IMR-90 (cell line): ENCODE measurements around the gene PGBD4. TPM values are rescaled to one million over a fixed set of nuclear protein-coding genes. Genes with fewer than 3 reads are reported as not detected.

Source experiments
- ATAC-seq: fragments of 200-7000 bp; cut with Tn5 transposase; 2 replicates; pipeline ENCODE4 v1.9.1; 2020; ENCODE audit warnings: low read depth, mild to moderate bottlenecking, moderate library complexity
- BruUV-seq: library from RNA; stranded (reverse); fragments of 400-500 nt; replicated peaks from 2 replicates; lab custom pipeline; 2021; lab: Mats Ljungman, UMichigan
- CTCF ChIA-PET: fragments of 300-600 bp; formaldehyde crosslinking; extraction: SDS; loops from one replicate; lab custom pipeline; 2021; ENCODE audit warnings: antibody characterized with exemption; lab: Yijun Ruan, JAX
- POLR2A ChIA-PET: fragments of 300-600 bp; sonication (Branson Sonifier 250); formaldehyde crosslinking; loops from one replicate; lab custom pipeline; 2022; ENCODE audit warnings: antibody characterized with exemption; ENCODE audit not compliant: unreplicated experiment; lab: Charles Lee
- DNase-seq: peaks from one replicate; pipeline ENCODE4 v3.0.0; 2013
- H2AFZ ChIP-seq: replicated peaks from 2 replicates; pipeline ENCODE3; 2013; ENCODE audit warnings: low read length, mild to moderate bottlenecking; ENCODE audit not compliant: poor library complexity
- H2AK5ac ChIP-seq: 2 replicates; pipeline ENCODE4 v1.6.1; 2013; ENCODE audit warnings: low read depth, low read length, inconsistent platforms
- H2AK9ac ChIP-seq: replicated peaks from 2 replicates; pipeline ENCODE3; 2013; ENCODE audit warnings: mild to moderate bottlenecking, low read depth, low read length, moderate library complexity; ENCODE audit not compliant: poor library complexity
- H2BK120ac ChIP-seq: 2 replicates; pipeline ENCODE4 v1.6.1; 2013; ENCODE audit warnings: low read depth, low read length, inconsistent platforms
- H2BK15ac ChIP-seq: 3 replicates; pipeline ENCODE4 v1.6.1; 2013; ENCODE audit warnings: low read depth, low read length, inconsistent platforms
- H2BK20ac ChIP-seq: 2 replicates; pipeline ENCODE4 v1.6.1; 2013; ENCODE audit warnings: low read depth, mild to moderate bottlenecking, inconsistent platforms, low read length, moderate library complexity
- H2BK5ac ChIP-seq: 2 replicates; pipeline ENCODE4 v1.6.1; 2013; ENCODE audit warnings: mild to moderate bottlenecking, low read depth, low read length, inconsistent platforms; ENCODE audit not compliant: poor library complexity, severe bottlenecking
- H3K14ac ChIP-seq: replicated peaks from 2 replicates; pipeline ENCODE4 v1.6.1; 2013; ENCODE audit warnings: low read depth, low read length, inconsistent platforms
- H3K18ac ChIP-seq: 2 replicates; pipeline ENCODE4 v1.6.1; 2013; ENCODE audit warnings: low read depth, low read length, control low read depth
- H3K23ac ChIP-seq: 2 replicates; pipeline ENCODE4 v1.6.1; 2013; ENCODE audit warnings: low read depth, low read length, inconsistent platforms
- H3K27ac ChIP-seq: 2 replicates; pipeline ENCODE4 v1.5.1; 2013; ENCODE audit warnings: mild to moderate bottlenecking, control low read depth, low read length; ENCODE audit not compliant: insufficient read depth
- H3K27me3 ChIP-seq: 2 replicates; pipeline ENCODE4 v1.6.1; 2013; ENCODE audit warnings: low read length; ENCODE audit not compliant: control insufficient read depth, insufficient read depth
- H3K36me3 ChIP-seq: 2 replicates; pipeline ENCODE4 v1.6.1; 2013; ENCODE audit warnings: low read length, mixed read lengths; ENCODE audit not compliant: control insufficient read depth, insufficient read depth
- H3K4ac ChIP-seq: 2 replicates; pipeline ENCODE4 v1.6.1; 2013; ENCODE audit warnings: low read depth, low read length, inconsistent platforms
- H3K4me1 ChIP-seq: 2 replicates; pipeline ENCODE4 v1.6.1; 2013; ENCODE audit warnings: low read length, mixed read lengths; ENCODE audit not compliant: control insufficient read depth, insufficient read depth
- H3K4me2 ChIP-seq: 2 replicates; pipeline ENCODE4 v1.6.1; 2013; ENCODE audit warnings: low read depth, mild to moderate bottlenecking, control low read depth, low read length, moderate library complexity
- H3K4me3 ChIP-seq: 2 replicates; pipeline ENCODE4 v1.5.1; 2013; ENCODE audit warnings: low read depth, mild to moderate bottlenecking, control low read depth, low read length, moderate library complexity; ENCODE audit not compliant: insufficient read depth
- H3K56ac ChIP-seq: 2 replicates; pipeline ENCODE4 v1.6.1; 2013; ENCODE audit warnings: low read length, inconsistent platforms; ENCODE audit not compliant: insufficient read depth; ENCODE audit errors: extremely low read depth
- H3K79me1 ChIP-seq, 2 experiments: 2 replicates each; pipeline ENCODE4 v1.6.1; 2013; ENCODE audit warnings: low read length in 2 of 2, inconsistent platforms in 1 of 2, low read depth in 1 of 2
- H3K9ac ChIP-seq: 2 replicates; pipeline ENCODE4 v1.6.1; 2013; ENCODE audit warnings: low read depth, low read length, control low read depth
- H3K9me1 ChIP-seq: 2 replicates; pipeline ENCODE4 v1.6.1; 2013; ENCODE audit warnings: low read length, inconsistent platforms; ENCODE audit not compliant: insufficient read depth
- H3K9me3 ChIP-seq: 2 replicates; pipeline ENCODE4 v1.6.1; 2013; ENCODE audit warnings: low read length; ENCODE audit not compliant: control insufficient read depth, insufficient read depth
- H4K20me1 ChIP-seq: 2 replicates; pipeline ENCODE4 v1.6.1; 2013; ENCODE audit warnings: low read length, inconsistent platforms; ENCODE audit not compliant: insufficient read depth
- H4K5ac ChIP-seq: 2 replicates; pipeline ENCODE4 v1.6.1; 2013; ENCODE audit warnings: mild to moderate bottlenecking, low read depth, low read length, control low read depth
- H4K8ac ChIP-seq, 2 experiments: 2 replicates each; pipeline ENCODE4 v1.6.1; 2013; ENCODE audit warnings: low read depth in 2 of 2, low read length in 2 of 2, control low read depth in 1 of 2, inconsistent platforms in 1 of 2
- H4K91ac ChIP-seq: 2 replicates; pipeline ENCODE4 v1.6.1; 2013; ENCODE audit warnings: low read depth, low read length, inconsistent platforms; ENCODE audit not compliant: insufficient read depth
- CEBPB ChIP-seq: IDR thresholded peaks from 2 replicates; pipeline ENCODE4 v1.6.1; 2012; ENCODE audit warnings: low read depth, low read length, improper control_type of control experiment
- MAZ ChIP-seq: IDR thresholded peaks from 2 replicates; pipeline ENCODE4 v1.6.1; 2012; ENCODE audit warnings: low read depth, mild to moderate bottlenecking, low read length, improper control_type of control experiment, moderate library complexity, borderline replicate concordance
- WGBS, 2 experiments: methylation state at CpG; one replicate each; pipeline versions ENCODE4 v1.1.5 to v1.1.7; 2013; ENCODE audit warnings: missing lambda C conversion rate in 2 of 2; ENCODE audit not compliant: insufficient read length in 1 of 2; ENCODE audit errors: extremely low coverage in 2 of 2; 5-methylcytosine and 5-hydroxymethylcytosine counted together
- dilution Hi-C: fragments of 300-500 bp; cut with HindIII; formaldehyde crosslinking; loops from one replicate; pipeline ENCODE4 v1.14.3; 2018; ENCODE audit warnings: low sequenced_read_pairs; ENCODE audit not compliant: unreplicated experiment
- in situ Hi-C: fragments of 300-500 bp; cut with MboI; formaldehyde crosslinking; loops from 3 replicates; pipeline ENCODE4 v1.14.3; 2019; ENCODE audit warnings: low sequenced_read_pairs, inconsistent platforms, mixed read lengths
- intact Hi-C: fragments of 100-400 bp; cut with micrococcal nuclease; formaldehyde crosslinking; loops from 2 replicates; pipeline ENCODE4 v1.10.0; 2022
- polyA plus RNA-seq, 3 experiments: library from polyadenylated mRNA; depleted of rRNA; stranded (reverse); fragments of >200 nt; gene quantifications; 2 replicates each; pipeline ENCODE4 v1.2.3, GENCODE V29; 2012; ENCODE audit warnings: low replicate concordance in 1 of 3
- total RNA-seq: library from RNA; depleted of rRNA; stranded (reverse); fragments of >200 nt; gene quantifications from 2 replicates; pipeline ENCODE4 v1.2.3, GENCODE V29; 2012

Gene PGBD4
- total and polyA plus RNA-seq, 2 of the 4 experiments (the other 2 are of a cell fraction): 0.89 to 1.3 TPM

- Histone ChIP-seq H3K23ac (no peak overlapping the region), H2AFZ (no peak overlapping the region), H3K27me3 (no peaks in the 10 kb centered on the region), H3K14ac (no peak overlapping the region), H4K8ac (no peak overlapping the region), H3K9ac (no peak overlapping the region), H2AK5ac (no peak overlapping the region), H2BK120ac (no peak overlapping the region), H3K9me1 (no peaks in the 10 kb centered on the region), H2BK15ac (no peak overlapping the region), H3K79me1 (peaks cover 17 to 18% of the 10 kb centered on the region in 2 experiments), H3K18ac (no peak overlapping the region), H2BK20ac (no peak overlapping the region), H3K4ac (no peak overlapping the region), H2BK5ac (no peak overlapping the region), H4K91ac (no peak overlapping the region), H3K56ac (no peak overlapping the region), H3K9me3 (no peaks in the 10 kb centered on the region), H4K5ac (no peak overlapping the region), H3K27ac (no peak overlapping the region), H2AK9ac (no peak overlapping the region), H4K20me1 (no peaks in the 10 kb centered on the region), H3K4me3 (no peak overlapping the region), H3K4me2 (no peak overlapping the region), H3K36me3 (no peaks in the 10 kb centered on the region), H3K4me1 (peaks cover 4% of the 10 kb centered on the region; the same call in 1 of the 2 replicates)
- no peak for ATAC-seq
- TF ChIP-seq CEBPB (peak; percentile 59; the same call in 1 of the 2 replicates), MAZ (no peak)
- in situ Hi-C loops (loop anchor here (10.0 to 25.0 kb wide), 2 partner anchors 257 to 480 kb away; partner anchors contain the start of genes GOLGA8B and LPCAT4), dilution Hi-C loops (no loop called here), intact Hi-C loops (no loop called here)
- DNase-seq: no peak
- ChIA-PET POLR2A (interaction anchor here (0.6 kb wide), 1 partner anchor 22 kb away, joined by 3 read pairs; no protein-coding TSS in a partner anchor), CTCF (no interaction called here)
- no TSS peak for BruUV-seq
- no CpG with 5 or more reads among the region's 2 CpGs for WGBS, 2 experiments
Observed at GRCh38 chr15:34107315-34107714, 5.4 kb downstream of the PGBD4 start.
